ENCODE data around the gene HS6ST2.

DNA sequence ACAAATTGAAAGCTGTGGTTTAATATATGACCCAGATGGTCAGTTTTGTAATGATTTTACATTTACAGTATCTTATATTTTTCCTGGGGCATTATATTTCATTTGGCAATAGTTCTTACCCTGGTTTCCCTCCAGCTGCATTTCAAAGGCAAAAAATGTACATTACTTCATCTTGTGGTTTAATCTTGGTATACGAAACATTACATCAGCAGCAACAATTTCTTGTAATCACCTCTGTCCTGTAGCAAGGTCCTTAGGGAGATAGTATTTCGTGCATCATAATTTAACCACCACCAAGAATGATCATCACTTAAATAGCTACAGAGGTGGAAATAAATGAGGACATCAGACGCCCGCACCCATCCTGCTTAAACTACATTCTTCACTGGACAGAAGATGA lies 48.8 kb downstream of the HS6ST2 start:
- no peak for TF ChIP-seq EZH2 (IDR thresholded peaks at IDR 0.05; ENCODE audit: borderline replicate concordance, low read length)
- TF ChIP-seq, protein P1, sequence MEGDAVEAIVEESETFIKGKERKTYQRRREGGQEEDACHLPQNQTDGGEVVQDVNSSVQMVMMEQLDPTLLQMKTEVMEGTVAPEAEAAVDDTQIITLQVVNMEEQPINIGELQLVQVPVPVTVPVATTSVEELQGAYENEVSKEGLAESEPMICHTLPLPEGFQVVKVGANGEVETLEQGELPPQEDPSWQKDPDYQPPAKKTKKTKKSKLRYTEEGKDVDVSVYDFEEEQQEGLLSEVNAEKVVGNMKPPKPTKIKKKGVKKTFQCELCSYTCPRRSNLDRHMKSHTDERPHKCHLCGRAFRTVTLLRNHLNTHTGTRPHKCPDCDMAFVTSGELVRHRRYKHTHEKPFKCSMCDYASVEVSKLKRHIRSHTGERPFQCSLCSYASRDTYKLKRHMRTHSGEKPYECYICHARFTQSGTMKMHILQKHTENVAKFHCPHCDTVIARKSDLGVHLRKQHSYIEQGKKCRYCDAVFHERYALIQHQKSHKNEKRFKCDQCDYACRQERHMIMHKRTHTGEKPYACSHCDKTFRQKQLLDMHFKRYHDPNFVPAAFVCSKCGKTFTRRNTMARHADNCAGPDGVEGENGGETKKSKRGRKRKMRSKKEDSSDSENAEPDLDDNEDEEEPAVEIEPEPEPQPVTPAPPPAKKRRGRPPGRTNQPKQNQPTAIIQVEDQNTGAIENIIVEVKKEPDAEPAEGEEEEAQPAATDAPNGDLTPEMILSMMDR (IDR thresholded peaks at IDR 0.05; ENCODE audit: low read length) = no peak
